Coronary artery (tissue), 2 donors: Measurements from ENCODE around the gene MKNK2.

Experiments used
- DNase-seq: peaks from one replicate; pipeline ENCODE4 v3.0.0-alpha.2; 2017; ENCODE audit warnings: low spot score
- H3K27ac ChIP-seq, 2 donors: fragments of 200-600 bp; sonication (generic); one replicate each; pipeline ENCODE4 v1.5.1; 2016 to 2019
- H3K4me3 ChIP-seq: fragments of 200-600 bp; sonication (generic); 2 replicates; pipeline ENCODE4 v1.5.1; 2016; ENCODE audit warnings: mild to moderate bottlenecking, moderate library complexity
- TF ChIP-seq, protein P1 (sequence below): fragments of 200-600 bp; sonication (generic); IDR thresholded peaks from one replicate; pipeline ENCODE4 v1.5.1; 2019; ENCODE audit warnings: antibody characterized with exemption

The MKNK2 gene

DNA sequence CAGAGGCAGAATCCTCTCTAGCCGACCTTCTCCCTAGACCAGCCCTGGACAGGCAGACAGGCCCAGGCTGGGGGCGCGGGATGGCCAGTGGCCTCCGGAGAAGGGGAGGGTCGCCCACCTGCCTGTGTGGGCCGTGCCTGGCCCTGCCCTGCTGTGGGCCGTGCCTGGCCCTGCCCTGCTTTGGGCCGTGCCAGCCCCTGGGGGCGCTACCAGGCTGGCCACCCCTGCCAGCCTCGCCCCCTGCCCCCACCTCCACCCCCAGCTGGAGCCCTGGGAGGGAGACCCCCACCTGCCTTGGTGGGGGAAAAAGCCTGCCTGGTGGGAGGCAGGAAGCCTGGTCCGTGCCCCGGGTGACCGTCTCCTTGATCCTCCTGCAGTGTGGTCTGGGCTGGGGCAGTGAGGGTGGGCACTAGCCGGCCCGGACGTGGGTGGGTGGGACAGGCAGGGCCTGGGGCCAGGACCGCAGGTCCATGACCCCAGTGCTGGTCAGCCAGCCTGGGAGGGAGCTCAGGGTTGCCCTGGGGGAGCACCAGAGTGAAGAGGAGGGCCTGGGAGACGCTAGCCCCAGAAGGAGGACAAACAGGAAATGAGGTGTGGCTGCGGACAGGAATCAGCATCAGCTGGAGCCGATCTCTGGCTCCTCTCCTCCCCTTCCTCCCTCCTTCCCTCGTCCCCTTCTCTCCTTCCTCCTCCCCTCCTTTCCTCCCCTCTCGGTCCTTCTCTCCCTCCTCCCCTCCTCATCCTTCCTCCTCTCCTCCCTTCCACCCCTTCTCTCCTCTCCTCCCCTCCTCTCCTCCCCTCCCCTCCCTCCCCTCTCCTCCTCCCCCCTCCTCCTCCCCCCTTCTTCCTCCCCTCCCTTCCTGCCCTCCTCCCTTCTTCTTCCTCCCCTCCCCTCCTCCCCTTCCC lies 5.1 kb upstream of the MKNK2 start:
- H3K4me3 ChIP-seq, result peak overlapping the region; percentile 66
- TF ChIP-seq, protein P1, sequence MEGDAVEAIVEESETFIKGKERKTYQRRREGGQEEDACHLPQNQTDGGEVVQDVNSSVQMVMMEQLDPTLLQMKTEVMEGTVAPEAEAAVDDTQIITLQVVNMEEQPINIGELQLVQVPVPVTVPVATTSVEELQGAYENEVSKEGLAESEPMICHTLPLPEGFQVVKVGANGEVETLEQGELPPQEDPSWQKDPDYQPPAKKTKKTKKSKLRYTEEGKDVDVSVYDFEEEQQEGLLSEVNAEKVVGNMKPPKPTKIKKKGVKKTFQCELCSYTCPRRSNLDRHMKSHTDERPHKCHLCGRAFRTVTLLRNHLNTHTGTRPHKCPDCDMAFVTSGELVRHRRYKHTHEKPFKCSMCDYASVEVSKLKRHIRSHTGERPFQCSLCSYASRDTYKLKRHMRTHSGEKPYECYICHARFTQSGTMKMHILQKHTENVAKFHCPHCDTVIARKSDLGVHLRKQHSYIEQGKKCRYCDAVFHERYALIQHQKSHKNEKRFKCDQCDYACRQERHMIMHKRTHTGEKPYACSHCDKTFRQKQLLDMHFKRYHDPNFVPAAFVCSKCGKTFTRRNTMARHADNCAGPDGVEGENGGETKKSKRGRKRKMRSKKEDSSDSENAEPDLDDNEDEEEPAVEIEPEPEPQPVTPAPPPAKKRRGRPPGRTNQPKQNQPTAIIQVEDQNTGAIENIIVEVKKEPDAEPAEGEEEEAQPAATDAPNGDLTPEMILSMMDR, result no peak
- H3K27ac ChIP-seq, result peak overlapping the region; percentile 94 to 95
- DNase-seq, result no peak

DNA sequence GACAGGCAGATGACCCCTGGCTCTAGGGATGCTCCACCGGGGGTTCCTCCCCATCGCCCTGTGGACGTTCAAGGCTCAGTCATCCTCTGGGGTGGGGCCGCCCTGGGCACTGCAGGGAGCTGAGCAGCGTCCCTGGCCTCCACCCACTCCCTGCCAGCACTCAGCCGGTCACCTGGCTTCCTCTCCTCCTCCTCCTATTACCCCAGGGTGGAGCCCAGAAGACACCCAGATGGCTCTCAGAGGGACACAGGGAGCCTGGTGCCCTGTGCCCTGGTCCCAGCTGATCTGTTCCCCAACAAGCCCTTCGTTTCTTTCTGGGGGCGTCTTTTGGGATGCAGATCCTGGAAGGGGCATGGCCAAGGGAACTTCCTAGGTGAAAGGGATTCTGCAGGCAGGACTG lies 3.7 kb upstream of the MKNK2 start:
- no peak overlapping the region for H3K4me3 ChIP-seq
- TF ChIP-seq, protein P1, result no peak
- DNase-seq, result no peak
- peak overlapping the region; percentile 28 to 57 for H3K27ac ChIP-seq

DNA sequence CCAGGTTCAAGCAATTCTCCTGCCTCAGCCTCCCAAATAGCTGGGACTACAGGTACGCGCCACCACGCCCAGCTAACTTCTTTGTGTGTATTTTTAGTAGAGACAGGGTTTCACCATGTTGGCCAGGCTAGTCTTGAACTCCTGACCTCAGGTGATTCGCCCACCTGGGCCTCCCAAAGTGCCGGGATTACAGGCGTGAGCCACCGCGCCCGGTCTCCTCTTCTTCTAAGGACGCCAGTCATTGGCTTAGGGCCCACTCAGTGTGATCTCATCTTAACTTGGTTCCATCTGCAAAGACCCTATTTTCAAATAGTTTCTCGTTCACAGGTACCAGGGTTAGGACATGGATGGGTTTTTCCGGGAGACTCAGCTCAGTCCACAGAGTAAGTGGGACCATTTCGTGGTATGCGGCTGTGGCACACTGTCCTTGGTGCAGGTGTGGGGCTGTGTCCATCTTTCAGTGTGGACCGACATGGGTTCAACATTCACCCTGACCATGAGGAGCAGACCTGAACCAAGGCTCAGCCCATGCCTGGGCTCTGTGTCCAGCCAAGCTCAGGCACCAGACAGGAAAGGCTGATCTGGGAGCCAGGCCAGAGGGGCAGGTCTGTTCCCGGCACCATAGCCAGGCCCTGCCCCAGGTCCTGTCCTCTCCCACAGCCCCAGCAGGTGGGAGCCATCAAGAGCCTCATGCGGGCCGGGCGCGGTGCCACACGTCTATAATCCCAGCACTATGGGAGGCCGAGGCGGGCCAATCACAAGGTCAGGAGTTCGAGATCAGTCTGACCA lies 2.8 kb upstream of the MKNK2 start:
- TF ChIP-seq, protein P1, result no peak
- Histone ChIP-seq H3K27ac (peak overlapping the region; percentile 57 to 66), H3K4me3 (no peak overlapping the region)
- DNase-seq, result peak; percentile 81

- no peak for DNase-seq
- TF ChIP-seq, protein P1, result no peak
- peak overlapping the region; percentile 91 for H3K4me3 ChIP-seq
- peak overlapping the region; percentile 90 to 99 for H3K27ac ChIP-seq
These were observed 995 bp upstream of the MKNK2 start for GRCh38 chr19:2051773-2052704.

DNA sequence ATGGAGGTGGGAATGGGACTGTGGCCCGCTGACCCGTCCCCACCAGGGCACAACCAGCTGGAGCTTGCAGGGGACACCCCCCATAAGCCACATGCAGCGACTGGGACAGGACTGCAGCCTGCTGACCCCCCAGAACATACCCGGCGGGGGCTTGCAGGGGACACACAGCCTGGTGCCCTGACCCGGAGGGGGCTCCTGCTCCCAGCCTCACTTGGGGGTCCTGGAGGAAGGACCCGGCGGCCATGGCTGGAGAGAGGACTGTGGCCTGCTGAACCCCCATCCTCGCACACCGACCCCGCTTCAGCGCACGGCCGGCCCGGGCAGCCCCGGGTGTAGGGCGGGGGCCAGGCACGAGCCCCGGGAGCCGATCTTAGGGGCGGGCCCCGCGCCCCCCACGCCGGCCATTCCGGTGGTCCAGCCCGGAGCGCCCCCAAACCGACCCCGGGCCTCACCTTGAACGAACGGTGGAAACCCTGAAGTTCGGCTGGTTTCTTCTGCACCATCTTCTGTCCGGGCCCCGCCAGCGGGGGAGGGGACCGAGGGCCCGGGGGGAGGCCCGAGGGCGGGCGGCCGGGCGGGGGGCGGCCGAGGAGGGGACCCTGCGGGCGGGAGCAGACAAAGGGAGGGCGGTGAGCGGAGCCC lies 574 bp downstream of the MKNK2 start:
- TF ChIP-seq, protein P1, result no peak
- DNase-seq, result peak; percentile 77
- peak overlapping the region; percentile 91 for H3K4me3 ChIP-seq
- peak overlapping the region; percentile 90 to 99 for H3K27ac ChIP-seq

DNA sequence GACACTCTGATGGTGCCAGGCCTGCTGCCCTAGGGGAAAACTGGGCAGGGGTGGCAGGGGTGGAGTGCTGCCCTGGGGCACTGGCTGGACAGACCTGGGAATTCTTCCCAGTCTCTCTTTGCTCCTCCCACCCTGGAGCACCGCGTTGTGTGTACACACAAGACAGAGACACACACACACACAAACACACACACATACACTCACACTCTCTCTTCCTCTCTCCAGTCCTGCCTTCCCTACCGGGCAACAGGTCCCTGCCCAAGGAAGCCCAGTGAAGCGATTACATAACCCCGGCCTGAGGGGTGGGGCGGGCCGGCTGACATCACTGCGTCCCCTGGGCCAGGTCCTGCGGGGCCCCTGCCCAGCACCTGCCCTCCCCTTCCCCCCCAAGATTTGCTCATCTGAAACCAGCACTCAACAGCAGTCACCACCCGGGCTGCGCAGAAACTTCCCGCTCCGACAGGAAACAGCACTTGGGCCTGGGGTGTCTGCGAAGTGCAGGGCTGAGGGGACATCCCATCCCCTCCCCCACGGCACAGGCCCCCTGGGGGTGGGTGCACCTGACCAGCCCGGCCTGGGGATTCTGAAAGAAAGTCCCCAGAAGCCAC lies 1.2 kb downstream of the MKNK2 start:
- TF ChIP-seq, protein P1, result no peak
- peak overlapping the region; percentile 90 to 99 for H3K27ac ChIP-seq
- peak; percentile 92 for DNase-seq
- peak overlapping the region; percentile 91 for H3K4me3 ChIP-seq
